ENCODE data around the gene KIFC3. TPM values are rescaled to one million over a fixed set of nuclear protein-coding genes. Genes with fewer than 3 reads are reported as not detected.
A peak's percentile ranks its signal among the peaks of the same experiment; 100 is the strongest.

KIFC3 gene
- total and polyA plus RNA-seq, 9 donors: 4.6 to 54.0 (median 23.8) TPM

GRCh38 chr16:57807252-57807967, 5.1 kb upstream of the KIFC3 start:
- H3K4me1 ChIP-seq (ENCODE audit: insufficient read depth): peaks cover 4% of the 10 kb centered on the region
- intact Hi-C loops (cut with DNase I): no loop called here
- 68 to 75% (median 70%) methylated on average over 7 of the region's 7 CpGs for WGBS, 3 donors

GRCh38 chr16:57805176-57805575, 2.9 kb upstream of the KIFC3 start:
- intact Hi-C loops (cut with DNase I): no loop called here
- H3K4me1 ChIP-seq (ENCODE audit: insufficient read depth): peaks cover 11% of the 10 kb centered on the region
- WGBS, 3 donors: 40 to 50% (median 44%) methylated on average over 6 of the region's 6 CpGs
- no peak for TF ChIP-seq CTCF (IDR thresholded peaks at IDR 0.05)
- TF ChIP-seq POLR2A (IDR thresholded peaks at IDR 0.05): no peak
- DNase-seq: peak in 4 of 5 donors; percentile 44 to 85 (median 67)
- no peaks in the 10 kb centered on the region for H3K9me3 ChIP-seq
- H3K36me3 ChIP-seq: no peaks in the 10 kb centered on the region
- H3K4me3 ChIP-seq: no peak overlapping the region
- no peaks in the 10 kb centered on the region for H3K27me3 ChIP-seq
- no peak overlapping the region for H3K27ac ChIP-seq

More at GRCh38 chr16:57807252-57807967, 5.1 kb upstream of the KIFC3 start:
- Histone ChIP-seq H3K27ac (no peak overlapping the region), H3K4me3 (no peak overlapping the region), H3K27me3 (no peaks in the 10 kb centered on the region), H3K36me3 (no peaks in the 10 kb centered on the region), H3K9me3 (no peaks in the 10 kb centered on the region)
- TF ChIP-seq CTCF (IDR thresholded peaks at IDR 0.05): no peak
- TF ChIP-seq EP300 (IDR thresholded peaks at IDR 0.05): no peak
- no peak for TF ChIP-seq POLR2A (IDR thresholded peaks at IDR 0.05)
- peak in 2 of 5 donors; percentile 18 to 20 for DNase-seq

- Histone ChIP-seq H3K36me3 (no peaks in the 10 kb centered on the region), H3K27ac (no peak overlapping the region), H3K4me3 (no peak overlapping the region), H3K27me3 (no peaks in the 10 kb centered on the region), H3K9me3 (no peaks in the 10 kb centered on the region), H3K4me1 (ENCODE audit: insufficient read depth) (peaks cover 11% of the 10 kb centered on the region)
- intact Hi-C loops (cut with DNase I): no loop called here
- 33 to 45% (median 36%) methylated on average over 5 of the region's 5 CpGs for WGBS, 3 donors
- no peak for TF ChIP-seq CTCF (IDR thresholded peaks at IDR 0.05)
- TF ChIP-seq POLR2A (IDR thresholded peaks at IDR 0.05): no peak
- no peak for TF ChIP-seq EP300 (IDR thresholded peaks at IDR 0.05)
- DNase-seq: peak in 1 of 5 donors; percentile 32
Observed at GRCh38 chr16:57804111-57804837, 2.0 kb upstream of the KIFC3 start.

GRCh38 chr16:57803134-57803990, 1.1 kb upstream of the KIFC3 start:
- Histone ChIP-seq H3K4me1 (ENCODE audit: insufficient read depth) (peaks cover 11% of the 10 kb centered on the region), H3K36me3 (no peaks in the 10 kb centered on the region), H3K27ac (peak overlapping the region; percentile 53 to 65), H3K27me3 (no peaks in the 10 kb centered on the region), H3K9me3 (no peaks in the 10 kb centered on the region), H3K4me3 (no peak overlapping the region)
- DNase-seq: peak in 1 of 5 donors; percentile 22
- TF ChIP-seq CTCF (IDR thresholded peaks at IDR 0.05) (no peak), EP300 (IDR thresholded peaks at IDR 0.05) (no peak), POLR2A (IDR thresholded peaks at IDR 0.05) (no peak)
- 27 to 39% (median 33%) methylated on average over 16 of the region's 16 CpGs for WGBS, 3 donors
- intact Hi-C loops (cut with DNase I): no loop called here
